ENCODE results near the gene C5orf34.
A peak's percentile ranks its signal among the peaks of the same experiment; 100 is the strongest.
"Not testable (repeated sequence)": the region's sequence is repeated elsewhere in the genome, so short reads cannot be mapped to it uniquely, and the experiment has no call there.

Gene C5orf34

GRCh38 chr5:43523662-43524072, 8.7 kb upstream of the C5orf34 start:
- in situ Hi-C loops (cut with MboI; ENCODE audit: low pct_unique_long_range_greater_than_20kb, low sequenced_read_pairs) = no loop called here

GRCh38 chr5:43520615-43521014, 5.7 kb upstream of the C5orf34 start:
- in situ Hi-C loops (cut with MboI; ENCODE audit: low pct_unique_long_range_greater_than_20kb, low sequenced_read_pairs) = no loop called here

More at GRCh38 chr5:43523662-43524072, 8.7 kb upstream of the C5orf34 start:
- DNase-seq = no peak

GRCh38 chr5:43515678-43516048, 715 bp upstream of the C5orf34 start:
- DNase-seq = no peak
- in situ Hi-C loops (cut with MboI; ENCODE audit: low pct_unique_long_range_greater_than_20kb, low sequenced_read_pairs) = no loop called here

More at GRCh38 chr5:43520615-43521014, 5.7 kb upstream of the C5orf34 start:
- no peak for DNase-seq

- in situ Hi-C loops (cut with MboI; ENCODE audit: low pct_unique_long_range_greater_than_20kb, low sequenced_read_pairs) = no loop called here
- no peak for DNase-seq
Observed at GRCh38 chr5:43514471-43514815, 505 bp downstream of the C5orf34 start.

GRCh38 chr5:43514025-43514424, 923 bp downstream of the C5orf34 start:
- in situ Hi-C loops (cut with MboI; ENCODE audit: low pct_unique_long_range_greater_than_20kb, low sequenced_read_pairs) = no loop called here
- DNase-seq = no peak

GRCh38 chr5:43511062-43511461, 3.9 kb downstream of the C5orf34 start:
- in situ Hi-C loops (cut with MboI; ENCODE audit: low pct_unique_long_range_greater_than_20kb, low sequenced_read_pairs); DNase-seq: not testable (repeated sequence)

- in situ Hi-C loops (cut with MboI; ENCODE audit: low pct_unique_long_range_greater_than_20kb, low sequenced_read_pairs) = no loop called here
- no peak for DNase-seq
Observed at GRCh38 chr5:43498581-43498980, 16.4 kb downstream of the C5orf34 start.

GRCh38 chr5:43497311-43498104, 17.4 kb downstream of the C5orf34 start:
- in situ Hi-C loops (cut with MboI; ENCODE audit: low pct_unique_long_range_greater_than_20kb, low sequenced_read_pairs) = no loop called here

GRCh38 chr5:43491326-43491725, 23.6 kb downstream of the C5orf34 start:
- DNase-seq = no peak
- in situ Hi-C loops (cut with MboI; ENCODE audit: low pct_unique_long_range_greater_than_20kb, low sequenced_read_pairs) = no loop called here

More at GRCh38 chr5:43497311-43498104, 17.4 kb downstream of the C5orf34 start:
- no peak for DNase-seq

- in situ Hi-C loops (cut with MboI; ENCODE audit: low pct_unique_long_range_greater_than_20kb, low sequenced_read_pairs) = no loop called here
- no peak for DNase-seq
Observed at GRCh38 chr5:43486353-43486752, 28.6 kb downstream of the C5orf34 start.

- no peak for DNase-seq
- in situ Hi-C loops (cut with MboI; ENCODE audit: low pct_unique_long_range_greater_than_20kb, low sequenced_read_pairs) = no loop called here
Observed at GRCh38 chr5:43485406-43485805, 29.5 kb downstream of the C5orf34 start.

- in situ Hi-C loops (cut with MboI; ENCODE audit: low pct_unique_long_range_greater_than_20kb, low sequenced_read_pairs) = no loop called here
- DNase-seq = peak; percentile 93
Observed at GRCh38 chr5:43484106-43484849, 30.7 kb downstream of the C5orf34 start.

GRCh38 chr5:43483298-43484105, 31.4 kb downstream of the C5orf34 start, which contains the start of gene TMEM267:
TMEM267 (minus strand) TSS chr5:43483865; CDS start chr5:43453969, 29,896 bp downstream.
- in situ Hi-C loops (cut with MboI; ENCODE audit: low pct_unique_long_range_greater_than_20kb, low sequenced_read_pairs) = no loop called here
- DNase-seq = peak; percentile 94

GRCh38 chr5:43482490-43483297, 32.3 kb downstream of the C5orf34 start:
- in situ Hi-C loops (cut with MboI; ENCODE audit: low pct_unique_long_range_greater_than_20kb, low sequenced_read_pairs) = no loop called here
- no peak for DNase-seq

- in situ Hi-C loops (cut with MboI; ENCODE audit: low pct_unique_long_range_greater_than_20kb, low sequenced_read_pairs) = no loop called here
- no peak for DNase-seq
Observed at GRCh38 chr5:43469671-43470391, 45.1 kb downstream of the C5orf34 start.

GRCh38 chr5:43467100-43467499, 47.8 kb downstream of the C5orf34 start:
- DNase-seq = no peak
- in situ Hi-C loops (cut with MboI; ENCODE audit: low pct_unique_long_range_greater_than_20kb, low sequenced_read_pairs) = no loop called here

- in situ Hi-C loops (cut with MboI; ENCODE audit: low pct_unique_long_range_greater_than_20kb, low sequenced_read_pairs); DNase-seq: not testable (repeated sequence)
Observed at GRCh38 chr5:43465455-43465854, 49.5 kb downstream of the C5orf34 start.

- DNase-seq = no peak
- in situ Hi-C loops (cut with MboI; ENCODE audit: low pct_unique_long_range_greater_than_20kb, low sequenced_read_pairs) = no loop called here
Observed at GRCh38 chr5:43461066-43461465, 53.9 kb downstream of the C5orf34 start.

All from KBM-7 (cell line).